Measurements from ENCODE around the gene NR1H4.
"Not testable (repeated sequence)": the region's sequence is repeated elsewhere in the genome, so short reads cannot be mapped to it uniquely, and the experiment has no call there.

Gene NR1H4

DNA sequence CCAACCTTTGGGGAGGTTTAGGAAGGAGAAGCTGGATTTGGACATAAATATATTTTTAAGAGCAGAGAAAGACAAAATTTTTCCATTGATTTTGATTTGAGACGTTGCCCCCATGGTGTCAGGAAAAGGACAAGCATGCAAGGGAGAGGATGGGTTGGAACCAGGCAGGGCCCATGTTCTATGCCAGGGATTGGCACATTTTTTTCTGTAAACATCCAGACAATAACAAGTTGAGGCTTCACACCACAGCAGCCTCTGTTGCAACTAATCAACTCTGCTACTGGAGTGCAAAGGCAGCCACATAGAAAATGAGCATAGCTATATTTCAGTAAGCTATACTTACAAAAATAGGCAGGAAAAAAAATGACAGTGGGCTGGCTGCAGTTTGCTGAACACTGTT is 44.7 kb downstream of the NR1H4 start:
- DNase-seq, result no peak

GRCh38 chr12:100520048-100520769 is 46.5 kb downstream of the NR1H4 start:
- no peak for DNase-seq

GRCh38 chr12:100521958-100522357 is 48.3 kb downstream of the NR1H4 start:
- no peak for DNase-seq

GRCh38 chr12:100528034-100528433 is 54.4 kb downstream of the NR1H4 start:
- DNase-seq, result no peak

DNA sequence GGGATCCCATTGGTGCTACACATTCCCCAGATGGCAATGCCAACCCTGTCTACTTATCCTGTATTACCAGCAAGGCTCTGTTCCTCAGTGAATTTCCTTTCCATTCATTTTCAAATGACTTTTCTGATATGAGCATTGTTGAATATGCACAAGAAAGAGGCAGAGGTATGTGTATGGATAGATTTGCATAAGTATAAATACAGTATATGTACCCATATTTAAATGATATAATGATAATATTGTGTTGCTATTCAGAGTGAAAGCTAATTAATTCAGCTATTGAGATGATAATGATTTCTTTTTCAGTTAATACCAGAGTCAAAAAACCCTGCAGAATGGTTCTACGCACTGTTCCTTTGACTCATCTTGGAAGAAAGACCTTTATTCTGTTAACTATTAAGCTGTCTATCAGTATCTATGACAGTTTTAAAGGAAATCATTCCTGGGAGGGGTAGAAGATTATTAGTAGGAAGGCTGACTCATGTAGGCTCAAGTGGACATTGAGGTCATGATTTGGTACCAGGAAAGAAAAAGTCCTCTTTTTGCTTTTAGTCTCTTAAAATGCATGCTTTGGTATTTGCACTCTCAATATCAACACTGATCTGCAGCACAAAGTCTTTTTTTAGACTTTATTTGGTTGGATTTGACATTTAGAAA is 54.9 kb downstream of the NR1H4 start:
- DNase-seq, result no peak

DNA sequence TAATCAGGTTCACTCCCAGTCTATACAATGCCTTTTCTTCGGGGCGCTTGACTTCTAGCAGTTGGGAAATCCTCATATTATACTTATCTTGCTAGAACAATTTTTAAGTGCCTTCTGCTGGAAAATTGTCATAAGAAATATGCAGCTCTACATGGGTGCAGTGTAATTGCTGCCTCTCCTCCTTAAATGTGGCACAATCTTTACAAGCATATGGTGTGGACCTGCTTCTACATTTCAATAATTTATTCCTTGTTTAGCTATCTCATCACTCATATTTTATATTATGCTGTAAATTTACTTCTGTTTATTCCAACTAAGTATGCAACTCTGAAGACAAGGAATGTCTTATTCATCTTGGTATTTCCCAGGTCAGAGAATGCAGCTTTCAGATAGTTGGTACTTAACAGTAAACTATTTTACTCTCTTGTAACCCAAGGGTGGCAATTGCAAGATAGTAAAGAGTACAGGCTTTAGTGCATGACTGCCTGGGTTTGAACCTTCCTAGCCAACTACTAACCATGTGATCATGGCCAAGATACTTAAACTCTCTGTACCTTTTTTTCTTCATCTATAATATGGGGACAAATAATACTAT is 56.2 kb downstream of the NR1H4 start:
- no peak for DNase-seq

DNA sequence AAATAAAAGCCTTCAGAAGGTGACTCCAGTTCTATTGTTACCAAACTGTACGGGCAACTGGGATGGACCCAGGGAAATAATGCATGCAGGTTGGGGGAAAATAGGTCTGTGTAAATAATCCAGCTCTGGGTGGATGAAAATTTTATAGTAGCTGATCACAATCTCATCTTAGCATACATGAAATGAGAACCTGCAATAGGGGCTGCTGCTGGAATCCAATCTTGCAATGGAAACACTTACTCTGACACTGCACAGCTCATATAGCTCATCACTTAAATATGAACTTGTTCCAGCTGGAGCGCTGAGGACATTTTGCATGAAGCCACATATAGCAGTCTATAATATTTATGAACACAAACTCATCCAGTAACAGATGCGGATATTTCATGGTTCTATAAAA is 59.7 kb downstream of the NR1H4 start:
- no peak for DNase-seq

DNA sequence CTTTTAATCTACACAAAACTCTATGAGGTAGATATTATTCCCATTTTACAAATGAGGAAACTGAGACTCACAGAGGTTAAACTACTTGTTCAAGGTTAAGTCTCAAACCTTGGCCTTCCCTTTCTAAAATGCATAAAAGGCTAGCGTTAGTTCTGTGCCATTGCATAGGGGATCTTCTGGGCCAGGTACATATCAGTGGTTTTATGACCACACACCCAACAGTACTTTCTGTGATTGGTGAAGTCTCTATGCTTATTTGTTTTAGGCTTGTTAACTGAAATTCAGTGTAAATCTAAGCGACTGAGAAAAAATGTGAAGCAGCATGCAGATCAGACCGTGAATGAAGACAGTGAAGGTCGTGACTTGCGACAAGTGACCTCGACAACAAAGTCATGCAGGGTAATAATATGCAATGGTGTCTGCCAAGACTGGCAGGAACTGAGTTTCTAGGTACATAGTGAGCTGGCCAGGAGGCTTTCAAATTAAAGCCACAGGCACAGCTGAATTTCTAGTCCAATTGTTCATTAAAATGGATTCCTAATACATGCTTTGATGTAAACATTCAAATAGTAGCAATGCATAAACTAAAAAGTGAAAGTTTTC is 61.1 kb downstream of the NR1H4 start:
- no peak for DNase-seq

DNA sequence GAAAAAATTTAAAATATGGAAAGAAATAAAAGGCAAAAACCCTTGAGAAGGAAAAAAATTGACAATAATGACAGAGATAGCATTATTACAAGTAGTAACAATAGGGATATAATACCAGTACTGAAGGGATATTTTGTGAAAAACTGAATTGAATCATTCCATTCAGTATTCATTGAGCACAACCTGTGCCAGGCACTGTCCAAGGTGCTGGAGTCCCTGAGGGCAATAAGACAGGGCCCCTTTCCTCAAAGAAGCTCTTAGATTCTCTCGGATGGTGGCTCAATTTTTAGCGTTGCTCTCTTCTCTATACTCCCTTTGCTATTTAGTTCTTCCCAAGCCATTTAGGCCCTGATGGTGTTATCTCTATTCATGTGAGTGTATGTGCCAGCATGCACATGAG is 65.5 kb downstream of the NR1H4 start:
- DNase-seq, result no peak

DNA sequence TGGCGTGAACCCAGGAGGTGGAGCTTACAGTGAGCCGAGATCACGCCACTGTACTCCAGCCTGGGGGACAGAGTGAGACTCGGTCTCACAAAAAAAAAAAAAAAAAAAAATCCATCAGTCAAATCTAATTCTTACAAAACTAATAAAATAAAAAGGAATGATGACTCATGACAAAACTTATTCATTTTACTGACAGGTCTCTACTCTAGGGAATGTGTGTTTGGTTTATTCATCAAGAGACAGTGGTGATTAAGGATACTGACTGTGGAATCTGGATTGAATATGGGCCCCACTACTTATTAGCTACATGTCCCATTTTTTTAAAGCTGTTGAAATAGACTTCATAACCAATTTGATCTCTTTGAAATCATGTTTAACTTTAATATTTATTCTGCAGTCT is 70.5 kb downstream of the NR1H4 start:
- DNase-seq, result no peak

- DNase-seq, result no peak
These were observed 71.4 kb downstream of the NR1H4 start for GRCh38 chr12:100545092-100545491.

DNA sequence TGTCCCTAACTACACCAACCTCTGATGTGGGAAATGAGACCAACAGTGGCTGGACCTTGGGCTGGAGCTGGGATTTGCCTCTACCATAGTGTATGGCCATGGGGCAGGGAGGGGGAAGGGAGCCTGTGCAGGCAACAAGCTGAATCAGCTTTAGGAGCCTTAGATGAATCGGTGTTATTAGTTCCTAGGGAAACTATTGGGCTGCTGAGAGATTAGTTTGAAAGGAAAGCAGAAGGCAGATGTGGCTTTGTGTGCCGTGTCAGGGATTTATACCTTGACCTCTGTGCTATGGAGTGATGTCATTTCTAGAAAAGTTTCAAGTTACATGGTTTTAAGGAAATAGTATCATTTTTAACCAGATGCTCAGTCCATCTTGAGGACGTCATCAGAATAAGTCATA is 80.3 kb downstream of the NR1H4 start:
- no peak for DNase-seq

- DNase-seq, result no peak
These were observed 81.0 kb downstream of the NR1H4 start for GRCh38 chr12:100554608-100555077.

GRCh38 chr12:100555722-100556121 is 82.1 kb downstream of the NR1H4 start:
- no peak for DNase-seq

DNA sequence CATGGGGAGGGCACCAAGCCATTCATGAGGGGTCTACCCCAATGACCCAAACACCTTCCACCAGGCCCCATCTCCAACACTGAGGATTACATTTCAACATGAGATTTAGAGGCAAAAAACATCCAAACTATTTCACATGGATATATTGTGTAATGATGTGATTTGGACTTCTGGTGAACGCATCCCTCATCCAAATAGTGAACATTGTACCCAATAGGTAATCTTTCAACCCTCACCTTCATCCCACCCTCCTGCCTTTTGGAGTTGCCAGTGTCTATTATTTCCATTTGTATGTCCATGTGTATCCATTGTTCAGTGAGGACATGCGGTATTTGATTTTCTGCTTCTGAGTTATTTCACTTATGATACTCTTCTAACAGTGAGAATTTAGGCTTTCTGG is 83.7 kb downstream of the NR1H4 start:
- DNase-seq, result no peak

DNA sequence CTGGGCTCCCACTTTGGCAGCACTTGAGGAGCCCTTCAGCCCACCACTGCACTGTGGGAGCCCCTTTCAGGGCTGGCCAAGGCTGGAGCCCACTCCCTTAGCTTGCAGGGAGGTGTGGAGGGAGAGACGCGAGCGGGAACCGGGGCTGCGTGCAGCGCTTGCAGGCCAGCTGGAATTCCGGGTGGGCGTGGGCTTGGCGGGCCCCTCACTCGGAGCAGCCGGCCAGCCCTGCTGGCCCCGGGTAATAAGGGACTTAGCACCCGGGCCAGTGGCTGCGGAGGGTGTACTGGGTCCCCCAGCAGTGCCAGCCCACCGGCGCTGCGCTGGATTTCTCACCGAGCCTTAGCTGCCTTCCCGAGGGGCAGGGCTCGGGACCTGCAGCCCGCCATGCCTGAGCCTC is 85.6 kb downstream of the NR1H4 start:
- not testable (repeated sequence) for DNase-seq

- no peak for DNase-seq
These were observed 90.4 kb downstream of the NR1H4 start for GRCh38 chr12:100564090-100564489.

- DNase-seq, result no peak
These were observed 91.3 kb downstream of the NR1H4 start for GRCh38 chr12:100564905-100565467.

DNA sequence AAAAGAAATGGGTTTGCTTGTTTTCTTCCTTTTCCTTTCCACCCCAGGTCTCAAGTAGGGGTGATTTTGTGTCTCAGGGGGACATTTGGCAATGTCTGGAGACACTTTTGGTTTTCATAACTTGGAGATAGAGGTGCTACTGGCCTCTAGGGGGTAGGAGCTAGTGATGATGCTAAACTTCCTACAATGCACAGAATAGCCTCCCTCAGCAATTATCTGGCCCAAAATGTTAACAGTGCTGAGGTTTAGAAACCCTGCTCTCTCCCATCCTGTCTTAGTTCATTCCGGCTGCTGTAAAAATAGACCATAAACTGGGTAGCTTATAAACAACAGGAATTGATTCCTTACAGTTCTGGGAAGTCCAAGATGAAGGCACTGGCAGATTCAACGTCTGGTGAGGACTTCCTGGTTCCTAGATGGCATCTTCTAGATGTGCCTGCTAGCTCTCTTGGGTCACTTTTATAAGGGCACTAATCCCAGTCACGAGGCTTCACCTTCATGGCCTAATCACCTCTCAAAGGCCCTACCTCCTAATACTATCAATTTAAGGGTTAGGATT is 92.4 kb downstream of the NR1H4 start:
- DNase-seq, result no peak

DNA sequence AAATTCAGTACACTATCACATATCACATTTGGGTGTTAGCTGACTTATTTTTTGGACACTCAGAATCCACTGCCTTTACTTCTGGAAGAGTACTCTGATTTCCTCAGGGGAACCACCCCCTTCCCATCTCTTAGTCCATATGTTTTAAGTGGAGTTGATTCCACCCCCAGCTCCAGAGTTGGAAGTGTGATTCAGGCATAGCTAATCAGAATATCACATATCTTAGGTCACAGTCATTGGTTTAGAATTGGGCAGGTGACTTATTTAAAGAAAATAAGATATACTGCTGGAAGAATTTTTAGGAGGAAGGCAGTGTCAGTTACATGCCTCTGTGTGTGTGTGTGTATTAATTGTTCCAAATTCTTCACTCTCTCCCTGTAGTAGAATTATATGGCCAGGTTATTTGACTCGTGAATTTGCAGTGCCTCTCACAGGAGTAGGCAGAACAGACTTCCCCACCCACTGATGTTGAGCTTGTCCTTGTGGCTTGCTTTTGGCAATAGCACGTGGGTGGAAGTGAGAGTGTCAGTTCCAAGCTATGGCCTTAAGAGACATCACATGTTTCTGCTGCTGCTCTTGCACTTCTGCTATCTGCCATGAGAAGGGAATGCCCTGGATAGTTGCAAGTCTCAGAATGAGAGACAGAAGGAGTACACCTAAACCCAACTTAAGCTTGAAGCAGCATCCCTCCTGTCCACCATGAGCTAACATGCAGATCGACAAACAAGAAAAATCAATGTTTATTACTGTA is 93.4 kb downstream of the NR1H4 start:
- DNase-seq, result no peak

GRCh38 chr12:100567945-100568344 is 94.3 kb downstream of the NR1H4 start:
- DNase-seq, result no peak

DNA sequence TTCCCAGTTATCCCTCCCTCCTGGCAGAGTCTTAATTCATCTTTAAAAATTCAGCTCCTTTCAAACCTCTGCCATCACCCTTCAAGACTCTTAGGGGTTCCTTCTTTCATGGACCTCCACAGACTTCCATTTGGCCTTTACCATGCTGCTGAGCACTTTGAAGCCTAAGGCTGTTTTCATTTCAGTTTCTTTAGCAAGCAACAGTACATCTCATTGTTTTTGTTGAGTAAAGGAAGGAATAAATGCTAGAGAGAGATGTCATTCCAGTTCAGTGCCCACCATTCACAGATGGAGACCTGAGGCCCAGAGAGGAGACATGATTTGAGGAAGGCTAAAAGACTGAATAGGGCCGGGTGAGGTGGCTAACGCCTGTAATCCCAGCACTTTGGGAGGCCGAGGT is 98.5 kb downstream of the NR1H4 start:
- no peak for DNase-seq

All from effector CD8-positive, alpha-beta T cell (primary cell).